GM18502 (cell line): ENCODE results near the gene HBG1.
"Not testable (repeated sequence)": the region's sequence is repeated elsewhere in the genome, so short reads cannot be mapped to it uniquely, and the experiment has no call there.

Source experiments
- ATAC-seq: cut with Tn5 transposase; IDR thresholded peaks from one replicate; pipeline ENCODE4 v1.9.1; 2021; ENCODE audit warnings: mild to moderate bottlenecking; ENCODE audit not compliant: unreplicated experiment, poor library complexity

The HBG1 gene

DNA sequence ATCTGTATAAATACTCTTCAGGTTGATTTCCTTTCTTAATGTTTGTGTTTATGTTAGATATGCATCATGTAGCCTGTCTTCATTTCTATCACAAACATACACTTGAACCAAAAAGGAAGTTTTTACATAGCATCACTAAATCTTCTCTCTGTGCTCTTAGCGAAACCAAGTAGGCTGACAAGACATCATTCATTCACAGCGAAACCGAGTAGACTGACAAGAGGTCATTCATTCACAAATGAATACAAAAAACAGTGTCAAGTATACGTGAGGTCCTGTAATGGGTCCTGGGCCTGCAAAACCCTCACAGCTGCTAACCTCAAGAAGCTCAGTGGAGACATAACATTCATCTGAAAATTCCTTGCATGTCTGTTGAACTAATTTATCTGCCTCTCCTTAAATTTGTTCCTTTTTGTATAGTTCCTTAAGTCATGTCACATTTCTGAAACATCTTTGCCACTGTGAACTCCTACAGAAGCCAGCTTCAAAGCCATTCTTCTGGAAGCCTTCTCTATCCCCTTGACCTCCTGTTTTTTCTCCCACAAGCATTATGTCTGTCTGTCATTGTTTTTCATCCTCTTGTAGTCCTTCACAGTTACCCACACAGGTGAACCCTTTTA, 29.9 kb upstream of the HBG1 start:
- ATAC-seq: no peak

GRCh38 chr11:5277807-5278382, 28.2 kb upstream of the HBG1 start:
- ATAC-seq: peak; percentile 63

DNA sequence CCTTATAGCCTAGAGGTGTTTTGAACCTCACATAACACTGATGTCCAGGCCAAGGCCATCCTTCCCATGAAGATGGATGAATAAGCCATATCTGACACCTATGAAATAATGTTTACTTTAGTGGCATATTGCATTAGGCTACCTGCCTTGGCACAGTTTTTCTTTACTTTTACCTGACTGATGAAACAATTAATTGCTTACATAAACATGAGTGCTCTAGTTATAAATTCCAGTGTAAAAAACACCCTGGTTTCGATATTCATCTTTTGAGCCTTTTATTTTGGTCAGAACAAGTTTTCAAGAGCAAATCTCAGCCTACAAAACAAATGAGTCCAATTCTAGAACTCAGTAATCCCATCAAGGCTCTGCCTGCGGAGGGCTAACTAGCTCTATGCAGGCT, 27.0 kb upstream of the HBG1 start:
- ATAC-seq: no peak

GRCh38 chr11:5275369-5276110, 25.9 kb upstream of the HBG1 start:
- no peak for ATAC-seq

DNA sequence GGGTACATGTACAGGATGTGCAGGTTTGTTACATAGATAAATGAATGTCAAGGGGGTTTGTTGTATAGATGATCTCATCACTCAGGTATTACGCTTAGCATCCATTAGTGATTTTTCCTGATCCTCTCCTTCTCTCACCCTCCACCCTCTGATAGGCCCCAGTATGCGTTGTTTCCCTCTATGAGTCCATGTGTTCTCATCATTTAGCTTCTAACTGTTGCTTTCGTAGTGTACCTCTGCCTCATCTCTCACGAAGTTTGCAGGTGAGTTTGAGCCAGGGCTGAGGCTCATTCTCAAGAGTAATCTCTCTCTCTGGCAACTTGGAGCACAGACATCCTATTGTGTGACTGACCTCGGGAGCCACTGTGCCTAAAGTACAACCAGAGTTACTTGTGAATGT, 24.7 kb upstream of the HBG1 start:
- no peak for ATAC-seq

DNA sequence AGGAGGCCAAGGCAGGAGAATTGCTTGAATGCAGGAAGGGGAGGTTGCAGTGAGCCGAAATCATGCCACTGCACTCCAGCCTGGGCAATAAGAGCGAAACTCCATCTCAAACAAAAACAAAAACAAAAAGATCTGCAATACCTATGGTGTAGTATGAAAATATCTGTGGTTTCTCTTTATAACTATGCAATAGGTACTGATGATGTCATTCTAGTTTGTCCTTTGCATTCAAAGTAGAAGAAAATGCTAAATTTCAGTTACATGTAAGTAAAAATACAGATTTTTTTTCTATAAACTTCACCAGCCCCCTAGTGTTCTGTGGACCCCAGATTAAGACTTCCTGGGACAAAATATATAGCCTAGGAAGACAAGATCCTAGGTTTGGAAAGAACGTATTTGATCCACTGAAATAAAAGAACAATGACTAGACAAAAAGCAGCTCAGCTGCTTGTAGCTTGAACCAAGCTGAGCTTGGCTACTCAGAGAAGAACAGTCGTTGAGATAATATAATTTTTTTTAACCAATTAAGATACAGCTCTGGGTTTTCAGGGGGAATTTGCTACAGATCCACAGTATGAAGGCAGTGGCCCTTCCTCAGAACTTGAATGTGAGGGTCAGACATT, 22.8 kb upstream of the HBG1 start:
- ATAC-seq: no peak

DNA sequence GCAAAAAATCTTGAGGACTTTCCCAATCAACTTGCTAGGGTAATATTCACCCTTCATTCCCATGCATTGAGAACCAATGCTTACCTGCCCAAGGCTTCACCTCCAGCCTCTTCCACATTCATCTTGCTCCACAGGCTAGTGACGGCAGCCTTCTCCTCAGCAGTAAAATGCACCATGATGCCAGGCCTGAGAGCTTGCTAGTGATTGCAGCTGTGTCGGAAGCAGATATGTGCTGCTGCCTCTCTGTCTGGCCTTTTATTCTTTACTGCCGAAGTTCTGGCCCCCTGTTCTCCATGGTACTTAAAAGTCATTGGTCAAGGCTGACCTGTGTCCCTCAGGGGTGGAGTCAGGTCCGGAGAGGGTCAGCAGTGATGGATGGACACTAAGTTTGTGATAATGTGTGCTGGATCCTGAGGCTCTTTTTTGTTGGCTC, 20.1 kb upstream of the HBG1 start, which contains the start of gene HBE1:
Gene HBE1, minus strand, starts transcription at position 231 of the 433 bp plus-strand sequence. Its CDS starts 55 bp downstream, at position 176.
- ATAC-seq: no peak

DNA sequence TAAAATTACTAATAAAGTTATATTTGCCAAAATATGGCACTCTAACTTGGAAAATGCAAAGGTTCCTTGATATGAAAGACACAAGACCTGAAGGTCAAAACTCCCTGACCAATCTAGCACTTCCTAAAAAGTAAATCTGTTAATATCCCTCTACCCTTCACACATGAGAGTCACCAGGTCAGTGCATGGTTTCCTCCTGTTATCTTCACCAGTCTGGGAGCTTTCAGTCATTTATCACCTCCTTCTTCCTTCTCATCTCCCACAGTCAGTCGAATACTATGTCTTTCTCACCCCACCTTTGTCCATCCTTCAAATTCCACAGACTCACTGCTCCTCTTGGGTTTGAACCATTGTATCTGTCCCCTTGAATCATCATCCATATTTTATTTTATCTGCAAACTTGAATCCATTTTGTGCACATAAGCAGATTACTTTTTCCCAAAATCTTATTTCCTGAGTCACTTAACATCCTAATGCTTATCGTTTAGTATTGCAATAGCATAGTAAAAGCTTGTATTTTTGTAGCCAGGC, 17.4 kb upstream of the HBG1 start:
- no peak for ATAC-seq

- ATAC-seq: no peak
Measured at GRCh38 chr11:5266609-5267008, 17.0 kb upstream of the HBG1 start.

DNA sequence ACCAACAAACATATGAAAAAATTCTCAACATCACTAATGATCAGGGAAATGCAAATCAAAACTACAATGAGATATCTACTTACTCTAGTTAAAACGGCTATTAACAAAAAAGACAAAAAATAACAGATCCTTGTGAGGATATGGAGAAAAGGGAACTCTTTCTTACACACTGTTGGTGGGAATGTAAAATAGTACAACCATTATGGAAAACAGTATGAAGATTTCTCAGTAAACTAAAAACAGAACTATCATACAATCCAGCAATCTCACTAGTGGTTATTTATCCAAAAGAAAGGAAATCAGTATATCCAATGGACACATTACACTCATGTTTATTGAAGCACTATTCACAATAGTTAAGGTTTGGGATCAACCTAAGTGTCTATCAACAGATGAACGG, 16.2 kb upstream of the HBG1 start:
- no peak for ATAC-seq

DNA sequence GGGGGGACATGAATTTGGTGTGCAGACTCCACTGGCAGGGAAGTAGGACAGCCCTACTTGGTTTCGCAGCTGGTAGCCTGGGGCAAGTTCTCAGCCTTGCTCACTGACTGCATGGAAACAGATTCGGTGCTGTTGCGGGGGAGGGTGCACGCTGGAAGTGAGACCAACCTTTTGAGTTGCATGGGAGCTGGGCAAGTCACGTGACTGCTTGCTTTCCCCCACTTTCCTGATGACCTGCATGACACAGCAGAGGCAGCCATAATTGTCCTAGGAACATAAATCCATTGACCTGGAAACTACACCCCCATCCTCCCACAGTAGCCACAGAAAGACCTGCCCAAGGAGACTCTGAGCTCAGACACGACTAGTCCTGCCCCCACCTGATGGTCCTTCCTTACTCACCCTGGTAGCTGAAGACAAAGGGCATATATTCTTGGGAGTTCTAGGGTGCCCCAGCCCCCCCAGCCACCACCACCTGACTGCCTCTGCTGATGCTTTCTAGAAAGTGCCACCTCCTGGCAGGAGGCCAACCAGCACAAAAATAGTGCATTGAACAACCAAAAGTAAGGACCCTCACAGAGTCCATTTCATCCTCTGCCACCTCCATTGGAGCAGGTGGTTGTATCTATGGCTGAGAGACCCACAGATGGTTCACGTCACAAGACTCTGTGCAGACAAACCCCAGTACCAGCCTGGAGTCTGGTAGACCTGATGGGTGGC, 9.0 kb upstream of the HBG1 start:
- no peak for ATAC-seq

- ATAC-seq: no peak
Measured at GRCh38 chr11:5257296-5257695, 7.6 kb upstream of the HBG1 start.

GRCh38 chr11:5254646-5255413, 5.2 kb upstream of the HBG1 start, which contains the start of gene HBG2:
Gene HBG2 (minus strand): TSS chr11:5254781. CDS start chr11:5254728, 53 bp downstream.
- not testable (repeated sequence) for ATAC-seq

GRCh38 chr11:5254023-5254422, 4.4 kb upstream of the HBG1 start:
- not testable (repeated sequence) for ATAC-seq

- not testable (repeated sequence) for ATAC-seq
Measured at GRCh38 chr11:5253440-5253839, 3.8 kb upstream of the HBG1 start.

GRCh38 chr11:5252919-5253265, 3.2 kb upstream of the HBG1 start:
- ATAC-seq: no peak

- no peak for ATAC-seq
Measured at GRCh38 chr11:5252192-5252918, 2.7 kb upstream of the HBG1 start.

- ATAC-seq: no peak
Measured at GRCh38 chr11:5251746-5252145, 2.1 kb upstream of the HBG1 start.
